ENCODE results near the gene CCDC134. TPM values are rescaled to one million over a fixed set of nuclear protein-coding genes. Genes with fewer than 3 reads are reported as not detected.
"Not testable (repeated sequence)": the region's sequence is repeated elsewhere in the genome, so short reads cannot be mapped to it uniquely, and the experiment has no call there.

The CCDC134 gene
- total RNA-seq, 1 donor from 2014 or later: 4.6 TPM

- no peak for DNase-seq (ENCODE audit: extremely low read depth, low read depth, low spot score)
Observed at GRCh38 chr22:41841085-41841712, 40.7 kb downstream of the CCDC134 start.

GRCh38 chr22:41842996-41843970 is 42.8 kb downstream of the CCDC134 start:
- DNase-seq (ENCODE audit: extremely low read depth, low read depth, low spot score): no peak

GRCh38 chr22:41844036-41844435 is 43.6 kb downstream of the CCDC134 start:
- DNase-seq (ENCODE audit: extremely low read depth, low read depth, low spot score): no peak

- DNase-seq (ENCODE audit: extremely low read depth, low read depth, low spot score): no peak
Observed at GRCh38 chr22:41844513-41844912, 44.0 kb downstream of the CCDC134 start.

GRCh38 chr22:41845380-41846267 is 45.1 kb downstream of the CCDC134 start:
- DNase-seq (ENCODE audit: extremely low read depth, low read depth, low spot score): no peak

- DNase-seq (ENCODE audit: extremely low read depth, low read depth, low spot score): no peak
Observed at GRCh38 chr22:41846268-41846987, 45.9 kb downstream of the CCDC134 start.

GRCh38 chr22:41847300-41847699 is 46.8 kb downstream of the CCDC134 start:
- DNase-seq (ENCODE audit: extremely low read depth, low read depth, low spot score): no peak

GRCh38 chr22:41848468-41848867 is 48.0 kb downstream of the CCDC134 start:
- no peak for DNase-seq (ENCODE audit: extremely low read depth, low read depth, low spot score)

- no peak for DNase-seq (ENCODE audit: extremely low read depth, low read depth, low spot score)
Observed at GRCh38 chr22:41856469-41856868, 56.0 kb downstream of the CCDC134 start.

- DNase-seq (ENCODE audit: extremely low read depth, low read depth, low spot score): peak; percentile 34
Observed at GRCh38 chr22:41857155-41857859, 56.8 kb downstream of the CCDC134 start.

GRCh38 chr22:41857860-41858199 is 57.4 kb downstream of the CCDC134 start:
- no peak for DNase-seq (ENCODE audit: extremely low read depth, low read depth, low spot score)

GRCh38 chr22:41862160-41862529 is 61.7 kb downstream of the CCDC134 start:
- no peak for DNase-seq (ENCODE audit: extremely low read depth, low read depth, low spot score)

GRCh38 chr22:41862530-41863266 is 62.2 kb downstream of the CCDC134 start:
- no peak for DNase-seq (ENCODE audit: extremely low read depth, low read depth, low spot score)

GRCh38 chr22:41863472-41863871 is 63.0 kb downstream of the CCDC134 start:
- no peak for DNase-seq (ENCODE audit: extremely low read depth, low read depth, low spot score)

GRCh38 chr22:41868556-41868955 is 68.1 kb downstream of the CCDC134 start:
- DNase-seq (ENCODE audit: extremely low read depth, low read depth, low spot score): no peak

GRCh38 chr22:41870081-41870480 is 69.6 kb downstream of the CCDC134 start:
- DNase-seq (ENCODE audit: extremely low read depth, low read depth, low spot score): not testable (repeated sequence)

GRCh38 chr22:41870786-41871185 is 70.3 kb downstream of the CCDC134 start:
- DNase-seq (ENCODE audit: extremely low read depth, low read depth, low spot score): no peak

- DNase-seq (ENCODE audit: extremely low read depth, low read depth, low spot score): no peak
Observed at GRCh38 chr22:41873391-41873790, 72.9 kb downstream of the CCDC134 start.

GRCh38 chr22:41874090-41874489 is 73.6 kb downstream of the CCDC134 start:
- no peak for DNase-seq (ENCODE audit: extremely low read depth, low read depth, low spot score)

Measured in glomerular endothelial cell (primary cell).